ENCODE results near the gene MYH15.

- no peak for TF ChIP-seq CTCF (IDR thresholded peaks at IDR 0.05)
- no peak for TF ChIP-seq POLR2A (IDR thresholded peaks at IDR 0.05)
These were observed 4.6 kb downstream of the MYH15 start for GRCh38 chr3:108505811-108506210.

Data from Peyer's patch (tissue), 4 donors.